Measurements from ENCODE around the gene WASL. TPM values are rescaled to one million over a fixed set of nuclear protein-coding genes. Genes with fewer than 3 reads are reported as not detected.

WASL gene
- total RNA-seq, 3 donors from 2014 or later = 27.8 to 38.3 (median 37.8) TPM

DNA sequence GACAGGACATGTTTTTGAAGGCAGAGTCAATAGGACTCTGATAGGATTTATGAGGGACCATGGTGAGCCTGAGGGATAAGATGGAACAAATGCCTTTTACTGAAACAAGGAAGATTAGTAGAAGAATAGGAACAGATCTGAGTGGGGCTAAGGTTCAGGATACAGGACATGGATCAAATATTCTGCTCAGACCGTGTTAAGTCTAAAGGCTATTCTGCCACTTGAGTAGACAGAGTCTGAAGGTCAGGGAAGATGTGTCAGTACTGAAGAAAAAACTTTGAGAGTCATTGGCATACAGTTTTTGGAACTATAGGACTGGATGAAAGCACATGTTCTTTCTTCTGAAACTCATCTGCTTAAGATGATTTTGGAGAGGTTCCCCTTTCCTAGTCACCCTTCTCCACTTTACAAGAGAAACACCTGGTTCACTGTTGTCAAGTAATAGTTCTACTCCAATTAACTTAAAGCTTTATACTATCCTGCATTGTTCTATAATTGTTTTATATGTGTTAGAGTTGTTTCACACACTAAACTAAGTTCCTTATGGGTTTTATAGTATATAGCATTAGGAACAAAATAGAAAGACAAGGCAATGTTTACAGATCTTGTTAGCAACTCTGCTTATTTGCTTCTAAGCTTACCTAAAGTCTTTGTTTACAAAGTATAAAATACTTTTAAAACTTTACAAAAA lies 43.4 kb downstream of the WASL start:
- Histone ChIP-seq H3K36me3 (peaks cover 4% of the 10 kb centered on the region), H3K9me3 (no peaks in the 10 kb centered on the region), H3K27me3 (no peaks in the 10 kb centered on the region), H3K27ac (no peak overlapping the region), H3K4me3 (no peak overlapping the region), H3K4me1 (no peaks in the 10 kb centered on the region)
- DNase-seq (ENCODE audit: low spot score in 2 of 2) = no peak
- intact Hi-C loops (cut with DNase I; ENCODE audit: low total_unique reads) = no loop called here
- TF ChIP-seq POLR2A (IDR thresholded peaks at IDR 0.05) (no peak), POLR2AphosphoS5 (IDR thresholded peaks at IDR 0.05) (no peak)
- TF ChIP-seq, protein P1, sequence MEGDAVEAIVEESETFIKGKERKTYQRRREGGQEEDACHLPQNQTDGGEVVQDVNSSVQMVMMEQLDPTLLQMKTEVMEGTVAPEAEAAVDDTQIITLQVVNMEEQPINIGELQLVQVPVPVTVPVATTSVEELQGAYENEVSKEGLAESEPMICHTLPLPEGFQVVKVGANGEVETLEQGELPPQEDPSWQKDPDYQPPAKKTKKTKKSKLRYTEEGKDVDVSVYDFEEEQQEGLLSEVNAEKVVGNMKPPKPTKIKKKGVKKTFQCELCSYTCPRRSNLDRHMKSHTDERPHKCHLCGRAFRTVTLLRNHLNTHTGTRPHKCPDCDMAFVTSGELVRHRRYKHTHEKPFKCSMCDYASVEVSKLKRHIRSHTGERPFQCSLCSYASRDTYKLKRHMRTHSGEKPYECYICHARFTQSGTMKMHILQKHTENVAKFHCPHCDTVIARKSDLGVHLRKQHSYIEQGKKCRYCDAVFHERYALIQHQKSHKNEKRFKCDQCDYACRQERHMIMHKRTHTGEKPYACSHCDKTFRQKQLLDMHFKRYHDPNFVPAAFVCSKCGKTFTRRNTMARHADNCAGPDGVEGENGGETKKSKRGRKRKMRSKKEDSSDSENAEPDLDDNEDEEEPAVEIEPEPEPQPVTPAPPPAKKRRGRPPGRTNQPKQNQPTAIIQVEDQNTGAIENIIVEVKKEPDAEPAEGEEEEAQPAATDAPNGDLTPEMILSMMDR (IDR thresholded peaks at IDR 0.05) = no peak

DNA sequence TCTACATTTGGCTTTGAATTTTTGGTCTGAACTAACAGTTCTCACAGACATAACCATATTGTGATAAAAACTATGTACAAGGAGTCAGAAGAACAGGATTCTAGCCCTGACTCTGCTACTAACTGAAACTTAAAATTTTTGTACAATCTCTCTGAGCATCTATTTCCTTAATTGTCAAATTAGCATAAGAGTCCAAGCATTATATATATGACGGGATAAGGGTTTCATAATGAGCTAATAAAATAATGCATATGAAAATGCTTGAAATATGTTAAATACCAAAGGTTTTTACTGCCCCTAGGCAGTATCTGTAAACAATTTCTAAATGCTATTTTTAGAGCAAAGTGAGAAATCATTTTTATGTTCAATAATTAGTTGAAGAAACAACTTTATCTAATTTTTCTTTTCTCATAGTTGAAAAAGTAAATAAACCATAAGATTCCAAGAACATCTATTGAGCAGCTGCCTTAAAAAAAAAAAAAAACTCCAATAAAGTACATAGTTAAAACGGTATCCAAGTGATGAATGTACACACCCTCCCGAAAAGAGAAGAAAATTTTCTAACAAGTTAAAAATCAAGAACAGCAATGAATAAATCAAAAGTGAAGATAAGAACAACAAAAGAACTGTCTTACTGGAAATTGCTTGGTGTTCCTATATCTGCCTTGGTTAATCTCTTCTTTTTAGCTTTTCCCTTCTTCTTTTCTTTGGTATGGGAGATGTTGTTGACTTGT lies 52.7 kb downstream of the WASL start:
- H3K4me3 ChIP-seq = no peak overlapping the region
- no peaks in the 10 kb centered on the region for H3K4me1 ChIP-seq
- intact Hi-C loops (cut with DNase I; ENCODE audit: low total_unique reads) = no loop called here
- no peak for TF ChIP-seq POLR2A (IDR thresholded peaks at IDR 0.05)
- no peaks in the 10 kb centered on the region for H3K36me3 ChIP-seq
- DNase-seq (ENCODE audit: low spot score in 2 of 2) = no peak
- H3K27me3 ChIP-seq = no peaks in the 10 kb centered on the region
- H3K27ac ChIP-seq = no peak overlapping the region
- no peaks in the 10 kb centered on the region for H3K9me3 ChIP-seq

DNA sequence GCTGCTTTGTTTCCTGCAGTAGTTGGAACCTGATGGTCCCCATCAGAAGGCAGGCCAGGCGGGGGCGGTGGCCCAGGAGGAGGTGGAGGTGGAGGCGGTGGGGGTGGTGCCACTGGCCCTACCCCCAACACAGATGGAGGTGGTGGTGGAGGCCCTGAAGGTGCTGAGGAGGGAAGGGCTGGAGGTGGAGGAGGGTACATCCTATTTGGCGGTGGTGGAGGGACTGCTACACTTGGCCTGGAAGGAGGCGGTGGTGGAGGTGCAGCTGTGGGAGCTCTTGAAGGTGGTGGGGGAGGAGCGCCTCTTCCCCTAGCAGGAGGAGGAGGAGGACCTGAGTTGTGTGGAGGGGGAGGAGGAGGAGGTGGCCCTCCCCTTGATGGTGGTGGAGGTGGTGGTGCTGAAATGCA lies 56.3 kb downstream of the WASL start:
- no peak overlapping the region for H3K4me3 ChIP-seq
- no peaks in the 10 kb centered on the region for H3K36me3 ChIP-seq
- DNase-seq (ENCODE audit: low spot score in 2 of 2) = no peak

DNA sequence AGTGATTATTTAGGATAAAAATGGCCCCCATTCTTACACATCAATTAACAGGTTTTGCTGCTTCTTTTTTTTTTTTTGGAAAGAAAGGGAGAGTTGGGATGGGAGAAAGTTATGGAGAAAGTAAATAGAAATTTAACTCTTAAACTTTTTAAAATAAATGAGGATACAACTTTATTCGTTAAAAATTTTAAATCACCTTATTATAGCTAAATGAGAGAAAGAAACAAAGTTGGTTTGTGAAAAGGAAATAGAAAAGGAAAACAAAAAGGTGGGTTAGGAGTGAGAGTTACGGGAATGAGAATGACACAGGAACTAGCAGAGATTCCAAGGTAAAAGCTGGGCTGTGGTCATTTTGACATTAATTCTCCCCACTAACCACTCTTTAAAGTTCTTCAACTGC lies 58.3 kb downstream of the WASL start:
- Histone ChIP-seq H3K27ac (no peak overlapping the region), H3K36me3 (no peaks in the 10 kb centered on the region), H3K27me3 (no peaks in the 10 kb centered on the region), H3K4me3 (no peak overlapping the region), H3K9me3 (no peaks in the 10 kb centered on the region), H3K4me1 (no peaks in the 10 kb centered on the region)
- TF ChIP-seq, protein P1 (IDR thresholded peaks at IDR 0.05) = no peak
- TF ChIP-seq POLR2AphosphoS5 (IDR thresholded peaks at IDR 0.05) (no peak), POLR2A (IDR thresholded peaks at IDR 0.05) (no peak)
- intact Hi-C loops (cut with DNase I; ENCODE audit: low total_unique reads) = no loop called here
- DNase-seq (ENCODE audit: low spot score in 2 of 2) = no peak

More for the DNA sequence above, 56.3 kb downstream of the WASL start:
- Histone ChIP-seq H3K9me3 (no peaks in the 10 kb centered on the region), H3K27ac (no peak overlapping the region), H3K4me1 (no peaks in the 10 kb centered on the region), H3K27me3 (no peaks in the 10 kb centered on the region)
- TF ChIP-seq POLR2A (IDR thresholded peaks at IDR 0.05) (no peak), POLR2AphosphoS5 (IDR thresholded peaks at IDR 0.05) (no peak)
- TF ChIP-seq, protein P1 (IDR thresholded peaks at IDR 0.05) = no peak
- intact Hi-C loops (cut with DNase I; ENCODE audit: low total_unique reads) = no loop called here

DNA sequence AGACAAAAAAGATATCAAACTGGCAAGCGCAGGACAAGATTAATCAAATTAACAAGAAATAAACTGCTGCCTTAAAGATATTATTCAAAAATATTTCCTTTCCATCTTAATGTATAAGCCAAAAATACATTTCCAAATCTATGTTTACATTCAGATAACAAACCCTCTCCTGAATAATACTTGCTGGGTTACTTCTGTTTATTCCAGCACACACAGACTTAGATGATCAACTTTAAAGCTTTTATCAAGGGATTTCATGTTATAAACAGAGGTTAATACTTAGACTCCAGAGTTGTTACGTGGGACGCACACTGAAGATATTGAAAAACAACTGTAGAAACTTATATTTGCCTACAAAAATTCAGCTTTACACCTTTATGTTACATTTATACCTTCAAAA lies 59.6 kb downstream of the WASL start:
- Histone ChIP-seq H3K36me3 (no peaks in the 10 kb centered on the region), H3K4me1 (no peaks in the 10 kb centered on the region), H3K27ac (no peak overlapping the region)

More for the DNA sequence above, 59.6 kb downstream of the WASL start:
- Histone ChIP-seq H3K27me3 (no peaks in the 10 kb centered on the region), H3K4me3 (no peak overlapping the region), H3K9me3 (no peaks in the 10 kb centered on the region)
- intact Hi-C loops (cut with DNase I; ENCODE audit: low total_unique reads) = no loop called here
- no peak for DNase-seq (ENCODE audit: low spot score in 2 of 2)
- TF ChIP-seq POLR2A (IDR thresholded peaks at IDR 0.05) (no peak), POLR2AphosphoS5 (IDR thresholded peaks at IDR 0.05) (no peak)
- TF ChIP-seq, protein P1 (IDR thresholded peaks at IDR 0.05) = no peak

Measured in breast epithelium (tissue), 4 donors.